Measurements from ENCODE around the gene HHEX.
"Not testable (repeated sequence)": the region's sequence is repeated elsewhere in the genome, so short reads cannot be mapped to it uniquely, and the experiment has no call there.

The HHEX gene

DNA sequence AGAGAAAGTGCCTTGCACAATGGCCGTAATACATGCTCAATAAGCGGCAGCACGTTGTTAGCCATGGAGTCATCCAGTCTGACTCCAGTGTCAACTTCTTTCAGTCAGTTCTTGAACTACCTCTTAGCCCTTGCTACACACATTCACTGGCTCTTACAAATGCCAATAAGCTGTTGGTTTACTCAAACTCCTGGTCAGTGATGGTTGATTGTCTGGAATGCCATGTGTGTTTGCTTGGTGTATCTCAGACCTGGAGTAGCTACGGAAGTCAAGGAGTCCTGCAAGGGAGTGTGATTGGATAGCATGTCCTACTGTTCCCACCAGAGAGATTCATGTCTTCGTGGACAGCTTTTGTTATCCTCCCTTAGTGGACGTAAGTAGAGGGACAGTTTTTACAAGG, 37.4 kb downstream of the HHEX start:
- Histone ChIP-seq H3K4me3 (no peak overlapping the region), H3K27ac (no peak overlapping the region)

DNA sequence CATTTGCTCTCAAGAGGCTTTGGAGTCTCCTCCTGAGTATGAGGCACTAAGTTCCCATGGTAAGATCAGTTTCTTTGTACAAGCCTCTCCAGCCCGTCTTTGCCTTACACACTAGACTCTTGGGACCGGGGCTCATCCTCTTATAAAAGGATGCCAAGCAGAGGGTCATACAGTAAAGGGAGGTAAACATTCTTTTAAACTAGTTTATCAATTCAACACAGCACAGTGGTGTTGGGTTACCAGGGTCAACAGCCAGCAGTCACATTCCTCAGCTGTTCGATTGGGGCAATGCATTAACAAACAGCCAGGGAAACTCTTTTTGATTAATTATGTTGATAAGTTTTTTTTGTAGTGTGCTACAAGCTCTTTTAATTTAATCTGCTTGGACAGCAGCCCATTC, 37.8 kb downstream of the HHEX start:
- Histone ChIP-seq H3K4me3 (no peak overlapping the region), H3K27ac (no peak overlapping the region)

GRCh38 chr10:92729886-92730285, 40.1 kb downstream of the HHEX start:
- no peak overlapping the region for H3K4me3 ChIP-seq
- no peak overlapping the region for H3K27ac ChIP-seq

DNA sequence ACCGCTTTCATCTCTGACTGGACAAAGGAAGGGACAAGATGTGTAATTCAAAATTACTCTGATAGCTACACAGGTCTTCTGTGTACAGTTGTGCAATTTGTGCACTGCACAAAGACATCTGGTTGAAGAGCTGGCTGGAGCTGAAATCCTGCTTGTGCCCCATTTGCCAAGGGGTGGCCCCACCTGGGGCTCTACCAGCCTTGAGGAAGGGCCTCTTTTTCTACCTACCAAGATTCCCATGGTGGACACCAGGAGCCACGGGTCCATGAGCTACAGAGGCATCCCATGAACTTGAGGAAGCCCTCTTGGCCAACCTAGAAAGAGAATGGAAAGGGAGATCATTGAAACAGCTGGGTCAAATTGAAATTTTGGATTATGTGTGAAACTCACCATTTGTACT, 43.2 kb downstream of the HHEX start:
- Histone ChIP-seq H3K27ac (no peak overlapping the region), H3K4me3 (no peak overlapping the region)

DNA sequence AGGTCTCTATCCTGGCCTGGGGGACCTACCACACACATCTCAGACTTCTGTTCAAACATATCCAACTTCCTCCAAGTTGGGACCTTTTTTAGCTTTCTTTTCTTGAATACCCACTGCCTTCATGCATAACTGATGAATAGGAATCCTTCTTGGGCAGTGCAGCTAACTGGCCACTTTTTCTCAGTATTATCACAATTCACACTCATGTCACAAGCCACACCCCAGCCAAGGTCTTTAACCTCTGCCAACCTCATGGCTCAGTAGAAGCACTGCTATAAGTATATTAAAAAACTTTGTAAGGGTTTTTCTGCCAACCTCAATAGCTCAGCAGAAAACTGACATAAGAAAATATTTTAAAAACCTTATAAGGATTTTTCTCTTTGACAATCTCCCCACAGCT, 44.5 kb downstream of the HHEX start:
- Histone ChIP-seq H3K4me3 (no peak overlapping the region), H3K27ac (no peak overlapping the region)

GRCh38 chr10:92735938-92736337, 46.2 kb downstream of the HHEX start:
- Histone ChIP-seq H3K4me3 (no peak overlapping the region), H3K27ac (no peak overlapping the region)

- Histone ChIP-seq H3K4me3 (no peak overlapping the region), H3K27ac (no peak overlapping the region)
Measured at GRCh38 chr10:92737484-92737883, 47.7 kb downstream of the HHEX start.

- no peak overlapping the region for H3K27ac ChIP-seq
- H3K4me3 ChIP-seq = no peak overlapping the region
Measured at GRCh38 chr10:92740762-92741161, 51.0 kb downstream of the HHEX start.

DNA sequence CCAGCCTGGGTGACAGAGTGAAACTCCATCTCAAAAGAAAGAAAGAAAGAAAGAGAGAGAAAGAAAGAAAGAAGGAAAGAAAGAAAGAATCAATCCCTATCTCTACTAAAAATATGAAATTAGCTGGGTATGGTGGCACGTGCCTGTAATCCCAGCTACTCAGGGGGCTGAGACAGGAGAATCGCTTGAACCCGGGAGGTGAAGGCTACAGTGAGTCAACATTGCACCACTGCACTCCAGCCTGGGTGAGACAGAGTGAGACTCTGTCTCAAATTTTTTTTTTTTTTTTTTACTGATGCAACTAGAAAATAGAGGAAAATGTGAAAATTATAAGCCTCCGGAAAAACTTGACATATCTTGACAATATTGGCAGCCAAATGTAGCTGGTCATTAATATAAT, 52.0 kb downstream of the HHEX start:
- H3K27ac ChIP-seq, H3K4me3 ChIP-seq: not testable (repeated sequence)

DNA sequence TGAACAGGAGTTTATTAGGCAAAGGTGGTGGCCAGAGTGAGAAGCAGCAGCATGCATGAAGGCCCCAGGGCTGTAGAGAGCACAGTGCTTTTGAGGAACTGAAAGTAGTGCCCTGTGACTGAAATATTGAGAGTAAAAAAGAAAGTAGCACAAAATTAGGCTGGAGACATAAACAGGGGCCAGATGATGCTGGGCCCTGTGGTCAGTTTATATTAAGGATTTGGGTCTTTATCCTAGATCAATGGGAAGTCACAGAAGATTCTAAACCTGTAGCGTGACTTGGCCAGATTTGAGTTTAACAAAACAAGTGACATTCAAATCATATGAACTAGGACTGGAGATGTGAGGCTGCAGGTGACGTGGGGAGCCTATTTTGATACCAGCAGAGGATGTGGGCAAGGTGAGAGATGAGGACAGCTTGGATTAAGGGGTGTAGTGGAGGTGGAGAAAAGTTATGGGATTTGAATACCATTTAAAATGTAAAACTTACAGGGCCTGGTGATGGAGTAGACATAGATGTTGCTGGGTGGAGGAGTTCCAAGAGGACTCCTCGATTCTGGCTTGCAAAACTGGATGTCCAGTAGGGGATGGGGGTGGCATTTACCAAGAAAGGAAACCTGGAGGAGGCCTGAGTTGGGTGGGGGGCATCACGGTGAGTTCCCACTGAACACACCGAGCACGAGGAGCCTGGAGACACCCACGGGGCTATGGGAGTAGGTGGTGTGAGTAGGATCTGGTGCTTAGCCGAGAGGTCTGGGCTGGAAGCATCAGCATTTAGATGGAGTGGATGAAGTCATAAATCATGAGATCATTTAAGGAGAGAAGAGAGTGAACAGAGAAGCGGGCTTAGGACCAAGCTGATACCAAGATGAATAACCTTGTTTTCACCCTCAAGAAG, 52.8 kb downstream of the HHEX start:
- H3K27ac ChIP-seq = no peak overlapping the region
- no peak overlapping the region for H3K4me3 ChIP-seq
